GM12865 (cell line): Measurements from ENCODE around the gene TNIP3.

Experiments
- DNase-seq: peaks from one replicate; pipeline ENCODE4 v3.0.0; 2010; ENCODE audit warnings: low read depth
- H3K4me3 ChIP-seq: 2 replicates; pipeline ENCODE4 v1.5.1; 2011; ENCODE audit warnings: mild to moderate bottlenecking, low read depth, low read length, control low read depth
- CTCF ChIP-seq: IDR thresholded peaks from 2 replicates; pipeline ENCODE4 v1.5.1; 2011; ENCODE audit warnings: low read length, control low read depth, low read depth, inconsistent platforms; ENCODE audit not compliant: insufficient read depth; ENCODE audit errors: missing control alignments

The TNIP3 gene

GRCh38 chr4:121127100-121127499, 37.0 kb downstream of the TNIP3 start:
- no peak for TF ChIP-seq CTCF
- H3K4me3 ChIP-seq, result no peak overlapping the region
- DNase-seq, result no peak

GRCh38 chr4:121126449-121127006, 37.6 kb downstream of the TNIP3 start:
- H3K4me3 ChIP-seq, result no peak overlapping the region
- no peak for DNase-seq
- no peak for TF ChIP-seq CTCF

GRCh38 chr4:121125498-121125885, 38.6 kb downstream of the TNIP3 start:
- no peak for DNase-seq
- H3K4me3 ChIP-seq, result no peak overlapping the region
- TF ChIP-seq CTCF, result no peak

DNA sequence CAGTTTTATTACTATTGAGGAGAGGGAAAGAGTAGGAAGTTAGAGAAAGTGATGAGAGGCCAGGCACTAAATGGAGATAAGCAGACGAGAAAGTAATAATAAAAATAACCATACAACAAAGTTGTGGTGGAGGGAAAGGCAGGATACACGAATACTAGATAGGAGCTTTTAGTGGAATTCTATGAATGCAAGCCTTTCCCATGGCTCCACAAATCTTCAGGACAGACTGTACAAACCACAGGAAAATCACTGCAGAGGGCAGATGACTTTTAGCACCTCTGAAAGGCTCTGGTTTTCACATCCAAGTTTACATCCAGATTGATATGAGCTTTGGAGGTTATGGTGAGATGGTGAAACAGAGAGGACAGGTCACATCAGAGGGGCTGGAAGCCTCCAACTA, 41.5 kb downstream of the TNIP3 start:
- H3K4me3 ChIP-seq, result no peak overlapping the region
- no peak for DNase-seq
- no peak for TF ChIP-seq CTCF

GRCh38 chr4:121119715-121120114, 44.4 kb downstream of the TNIP3 start:
- no peak for TF ChIP-seq CTCF
- H3K4me3 ChIP-seq, result no peak overlapping the region
- DNase-seq, result no peak

GRCh38 chr4:121118344-121118743, 45.8 kb downstream of the TNIP3 start:
- no peak overlapping the region for H3K4me3 ChIP-seq
- DNase-seq, result no peak
- no peak for TF ChIP-seq CTCF

- DNase-seq, result no peak
- no peak overlapping the region for H3K4me3 ChIP-seq
- TF ChIP-seq CTCF, result no peak
Observed at GRCh38 chr4:121114756-121115155, 49.4 kb downstream of the TNIP3 start.
